Endothelial cell of hepatic sinusoid (primary cell): ENCODE data around the gene C19orf18.
"Not testable (repeated sequence)": the region's sequence is repeated elsewhere in the genome, so short reads cannot be mapped to it uniquely, and the experiment has no call there.

ENCODE experiments used
- in situ Hi-C: cut with HindIII; loops from 2 replicates; pipeline ENCODE4 v1.10.0; 2017; ENCODE audit warnings: low sequenced_read_pairs

Gene C19orf18

GRCh38 chr19:57947419-57948134 lies 26.8 kb downstream of the C19orf18 start, which contains the start of gene ZNF256:
Gene ZNF256 (minus strand): TSS chr19:57947706. CDS start chr19:57947474, 232 bp downstream.
- in situ Hi-C loops: no loop called here

- in situ Hi-C loops: no loop called here
Measured at GRCh38 chr19:57947088-57947418, 27.3 kb downstream of the C19orf18 start.

- in situ Hi-C loops: no loop called here
Measured at GRCh38 chr19:57946316-57946715, 28.0 kb downstream of the C19orf18 start.

- in situ Hi-C loops: no loop called here
Measured at GRCh38 chr19:57941593-57941992, 32.7 kb downstream of the C19orf18 start.

GRCh38 chr19:57935731-57936130 lies 38.6 kb downstream of the C19orf18 start:
- in situ Hi-C loops: loop anchor here (5.0 to 10.0 kb wide), 2 partner anchors 33 to 49 kb away; no protein-coding TSS in a partner anchor

GRCh38 chr19:57934820-57935665 lies 39.3 kb downstream of the C19orf18 start, which contains the start of gene ZNF418:
Gene ZNF418 (minus strand): TSS chr19:57935402. CDS start chr19:57933822, 1,580 bp downstream.
- in situ Hi-C loops: loop anchor here (5.0 to 10.0 kb wide), 2 partner anchors 33 to 50 kb away; no protein-coding TSS in a partner anchor

- in situ Hi-C loops: loop anchor here (10.0 kb wide), 1 partner anchor 353 kb away; the partner anchor contains the start of gene ZNF416
Measured at GRCh38 chr19:57927587-57927986, 46.7 kb downstream of the C19orf18 start.

GRCh38 chr19:57916168-57916995 lies 58.0 kb downstream of the C19orf18 start, which contains the start of gene ZNF417:
Gene ZNF417 (minus strand): TSS chr19:57916592. CDS start chr19:57916411, 181 bp downstream.
- in situ Hi-C loops: not testable (repeated sequence)

GRCh38 chr19:57914531-57914930 lies 59.8 kb downstream of the C19orf18 start:
- in situ Hi-C loops: no loop called here
